K562 (cell line): ENCODE data around the gene TNRC6B.

Experiments used
- BHLHE40 ChIP-seq: IDR thresholded peaks from 2 replicates; pipeline ENCODE4 v1.6.1; 2011; ENCODE audit warnings: low read length, improper control_type of control experiment
- CTCF ChIP-seq, 3 experiments: IDR thresholded peaks in 2 of 3; conservative IDR thresholded peaks in 1 of 3; 2 replicates each; pipeline ENCODE4 v1.5.1; 2011 to 2012; ENCODE audit warnings: low read length in 3 of 3, mild to moderate bottlenecking in 3 of 3, control low read depth in 2 of 3, improper control_type of control experiment in 1 of 3, inconsistent platforms in 1 of 3, low read depth in 1 of 3, mixed read lengths in 1 of 3, moderate library complexity in 1 of 3; ENCODE audit not compliant: insufficient read depth in 2 of 3
- FOXP1 ChIP-seq: sonication (generic); formaldehyde crosslinking; IDR thresholded peaks from 2 replicates; pipeline ENCODE4 v1.8.0; 2022; ENCODE audit warnings: mild to moderate bottlenecking, missing genetic modification reagents
- HDAC6 ChIP-seq: IDR thresholded peaks from 2 replicates; pipeline ENCODE4 v1.6.1; 2012; ENCODE audit warnings: low read depth, mild to moderate bottlenecking, control low read depth, inconsistent platforms, low read length, moderate library complexity
- POLR2A ChIP-seq: fragments of 450-650 bp; conservative IDR thresholded peaks from 2 replicates; pipeline ENCODE4 v1.6.1; 2016
- SMARCB1 ChIP-seq: IDR thresholded peaks from 2 replicates; pipeline ENCODE4 v1.6.1; 2011; ENCODE audit warnings: improper control_type of control experiment, low read depth; ENCODE audit not compliant: insufficient read length
- TRIM24 ChIP-seq, 2 experiments: fragments of 450-650 bp; IDR thresholded peaks; 2 replicates each; pipeline ENCODE4 v1.6.1; 2016
- U2AF2 ChIP-seq: fragments of 200-400 bp; formaldehyde crosslinking; optimal IDR thresholded peaks from 2 replicates; pipeline ENCODE3; 2017; ENCODE audit warnings: low read depth, mild to moderate bottlenecking, low read length

GRCh38 chr22:40263191-40263590 lies 85.5 kb downstream of the TNRC6B start:
- TF ChIP-seq TRIM24 (IDR thresholded peaks at IDR 0.05) (no peak), HDAC6 (no peak), POLR2A (no peak), U2AF2 (no peak), CTCF (IDR thresholded peaks at IDR 0.05 in 2 of 3, conservative IDR thresholded peaks at IDR 0.05 in 1 of 3; ENCODE audit: insufficient read depth in 2 of 3, low read depth in 1 of 3, low read length in 3 of 3) (no peak), BHLHE40 (no peak), FOXP1 (CRISPR knock-in tag) (no peak), SMARCB1 (no peak)
